HG02885 (cell line): ENCODE data around the gene GJB6.

ENCODE experiments used
- ATAC-seq: cut with Tn5 transposase; IDR thresholded peaks from one replicate; pipeline ENCODE4 v1.9.1; 2021; ENCODE audit warnings: mild to moderate bottlenecking; ENCODE audit not compliant: unreplicated experiment, poor library complexity

GJB6 gene

DNA sequence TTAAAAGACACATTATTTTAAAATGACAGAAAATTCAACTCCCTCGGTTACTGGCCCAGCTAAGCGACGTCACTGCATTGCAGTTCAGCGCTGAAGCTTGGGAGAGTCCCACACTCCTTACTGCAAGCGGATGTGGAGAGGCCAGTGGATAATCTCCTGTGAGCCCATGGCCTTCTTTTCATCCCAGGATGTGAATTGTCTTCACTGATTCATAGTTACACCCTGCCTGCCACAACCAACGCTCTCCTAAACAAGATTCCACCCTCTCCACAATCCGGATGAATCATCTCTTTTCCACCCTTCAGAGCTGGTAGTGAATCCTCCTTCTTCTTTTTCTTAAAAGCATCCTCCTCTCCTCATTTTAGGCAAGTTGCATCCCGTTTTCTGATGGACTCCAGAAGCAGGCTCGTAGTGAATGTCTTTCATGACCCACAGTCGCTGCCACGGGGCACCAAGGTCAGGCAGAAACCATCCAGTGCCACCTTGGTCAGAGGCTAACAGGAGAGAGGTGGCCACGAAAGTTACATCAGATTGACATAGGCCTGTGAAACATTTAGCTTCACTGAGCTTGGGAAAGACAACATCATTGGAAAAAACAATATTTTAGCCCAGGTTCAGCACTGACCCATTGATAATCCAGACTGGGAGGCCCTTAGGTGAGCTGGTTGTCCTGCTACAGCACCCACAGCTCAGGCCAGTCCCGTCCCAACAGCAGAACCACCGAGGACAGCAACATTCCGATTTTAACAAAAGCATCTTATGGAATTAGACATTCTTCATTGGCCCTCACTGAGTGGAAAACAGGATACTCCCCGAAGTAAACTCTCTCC is 41.4 kb downstream of the GJB6 start:
- no peak for ATAC-seq

DNA sequence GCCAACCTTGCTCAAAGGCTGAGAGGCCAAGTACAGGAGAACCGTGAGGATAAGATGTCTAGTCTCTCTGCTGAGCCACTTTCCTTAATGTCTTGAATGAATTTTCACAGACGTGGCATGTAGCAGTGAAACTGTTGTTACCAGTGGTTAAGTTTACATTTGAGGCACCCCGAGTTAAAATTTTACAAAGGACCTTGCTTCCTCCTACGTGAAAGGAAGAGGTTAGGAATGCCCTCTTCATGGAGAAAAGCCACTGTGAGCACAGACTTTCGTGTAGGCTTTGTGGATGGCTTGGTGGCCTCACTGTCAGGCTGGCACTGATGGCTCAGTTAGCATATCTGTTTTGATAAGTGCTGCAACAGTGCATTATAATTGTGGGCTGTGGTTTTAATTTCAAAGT is 42.0 kb downstream of the GJB6 start:
- ATAC-seq = no peak

GRCh38 chr13:20188667-20189553 is 43.2 kb downstream of the GJB6 start:
- no peak for ATAC-seq

GRCh38 chr13:20186771-20187170 is 45.3 kb downstream of the GJB6 start:
- ATAC-seq = no peak

- no peak for ATAC-seq
Measured at GRCh38 chr13:20185366-20186056, 46.6 kb downstream of the GJB6 start.

GRCh38 chr13:20182231-20182846 is 49.8 kb downstream of the GJB6 start:
- ATAC-seq = peak; percentile 78

DNA sequence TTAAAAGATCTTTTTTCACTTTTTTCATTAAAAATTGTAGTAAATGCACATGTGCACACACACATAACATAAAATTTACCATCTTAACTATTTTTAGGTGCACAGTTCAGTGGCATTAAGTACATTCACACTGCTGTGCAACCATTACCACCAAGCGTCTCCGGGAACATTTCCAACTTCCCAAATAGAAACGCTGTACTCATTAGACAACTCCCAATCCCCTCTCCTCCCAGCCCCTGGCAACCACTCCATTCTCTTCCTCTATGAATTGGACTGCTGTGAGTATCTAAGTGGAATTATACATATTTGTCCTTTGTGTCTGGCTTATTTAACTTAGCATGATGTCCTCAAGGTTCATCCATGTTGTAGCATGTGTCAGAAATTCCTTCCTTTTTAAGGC is 50.9 kb downstream of the GJB6 start:
- ATAC-seq = no peak

DNA sequence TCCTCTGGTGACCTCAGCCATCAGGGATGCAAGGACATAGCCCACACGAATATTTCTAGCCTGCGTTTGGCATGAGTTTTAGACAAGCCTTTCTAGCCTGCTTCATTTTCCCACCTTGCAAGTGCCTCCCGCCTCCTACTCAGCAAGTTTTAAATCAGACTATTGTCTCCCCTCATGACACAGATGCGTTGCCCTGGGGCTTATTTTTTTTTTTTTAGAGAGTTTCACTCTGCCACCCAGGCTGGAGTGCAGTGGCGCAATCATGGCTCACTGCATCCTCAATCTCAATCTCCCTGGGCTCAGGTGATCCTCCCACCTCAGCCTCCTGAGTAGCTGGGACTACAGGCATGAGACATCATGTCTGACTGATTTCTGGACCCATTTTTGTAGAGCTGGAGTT is 54.0 kb downstream of the GJB6 start:
- ATAC-seq = no peak

DNA sequence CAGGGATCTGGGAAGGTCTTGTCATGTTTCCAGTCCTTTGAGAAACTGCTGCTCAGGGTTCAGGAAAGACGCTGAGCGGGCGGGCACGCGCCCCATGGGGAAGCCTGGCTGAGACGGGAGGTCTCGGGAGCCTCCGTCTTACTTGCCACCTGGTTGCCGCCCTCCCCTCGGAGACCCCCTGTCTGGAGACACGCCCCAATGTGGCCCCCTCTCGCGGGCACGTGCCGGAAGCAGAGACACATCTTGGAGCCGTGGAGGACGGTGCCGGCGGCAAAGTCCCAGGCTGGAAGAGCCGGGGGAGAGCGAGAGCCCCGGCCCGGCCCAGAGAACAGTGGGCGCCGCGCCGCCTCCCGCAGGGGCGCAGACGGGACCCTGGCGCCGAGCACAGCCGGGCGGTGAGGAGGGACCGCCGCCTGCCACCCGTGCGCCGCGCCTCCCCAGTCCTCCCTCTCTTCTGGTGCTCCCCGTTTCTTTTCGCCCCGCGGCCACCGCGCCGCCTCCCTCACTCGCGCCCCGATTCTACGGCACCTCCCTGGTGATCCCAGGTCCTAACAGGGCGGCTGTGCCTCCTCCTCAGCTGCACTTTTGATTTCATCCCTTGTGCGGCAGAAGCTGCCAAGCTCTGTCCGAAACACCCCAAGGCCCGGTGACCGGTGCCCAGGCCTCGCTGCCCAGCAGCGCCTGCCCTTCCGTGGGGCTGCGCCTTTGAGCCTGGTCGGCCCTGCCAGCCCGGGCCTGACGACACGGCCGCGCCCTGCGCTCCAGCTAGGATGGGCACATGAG is 54.9 kb downstream of the GJB6 start:
- ATAC-seq = no peak

DNA sequence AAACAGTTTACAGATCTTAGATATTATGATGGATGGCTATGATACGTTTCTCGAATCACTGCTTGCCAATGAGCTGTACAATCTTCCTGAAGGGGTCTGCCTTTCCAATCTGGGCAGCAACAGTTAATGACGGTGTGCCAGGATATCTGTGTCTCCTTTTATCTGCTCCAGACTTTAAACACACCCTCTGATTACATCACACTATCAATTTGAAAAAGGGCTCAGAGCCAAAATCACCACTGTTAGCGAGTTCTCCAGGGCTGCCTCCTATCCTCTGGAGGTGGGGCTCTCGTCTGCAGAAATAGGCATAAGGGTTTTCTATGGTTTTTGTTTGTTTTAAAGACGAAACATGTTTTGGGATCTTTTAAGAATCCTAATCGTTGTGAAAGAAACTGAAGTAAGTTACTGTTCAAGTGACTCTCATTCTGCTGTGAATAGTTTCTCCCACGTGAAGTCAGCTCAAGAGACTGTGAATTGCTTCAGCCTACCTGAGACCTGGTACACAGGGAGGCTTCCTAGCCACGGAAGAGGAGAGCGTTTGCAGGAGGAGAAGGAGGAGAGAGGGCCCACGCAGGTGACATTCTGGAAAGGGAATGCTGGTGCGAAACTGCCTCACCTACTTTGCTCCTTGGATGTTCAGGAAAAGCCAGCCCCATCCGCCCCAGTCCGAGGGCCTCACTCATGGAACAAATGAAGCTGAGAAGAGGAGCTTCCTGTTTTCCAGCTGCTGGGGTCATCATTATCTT is 56.0 kb downstream of the GJB6 start:
- ATAC-seq = no peak

DNA sequence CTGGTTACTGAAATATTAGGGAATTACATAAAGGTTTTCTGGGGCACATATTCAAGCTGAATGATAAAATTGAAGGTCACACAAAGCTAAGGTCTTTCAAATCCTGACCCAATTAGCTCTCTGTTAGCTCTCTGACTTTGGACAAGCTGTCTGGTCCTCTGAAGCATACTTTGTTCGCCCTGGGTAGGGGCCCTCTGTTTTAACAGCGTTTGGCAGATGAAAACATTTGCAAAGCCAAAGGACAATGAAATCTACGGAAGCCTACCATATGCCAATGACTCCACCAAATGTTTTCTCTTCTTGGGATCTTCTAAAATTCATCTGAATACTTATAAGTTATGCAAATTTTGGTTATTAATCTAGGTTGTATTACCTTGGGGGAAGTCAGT is 56.7 kb downstream of the GJB6 start:
- ATAC-seq = no peak

DNA sequence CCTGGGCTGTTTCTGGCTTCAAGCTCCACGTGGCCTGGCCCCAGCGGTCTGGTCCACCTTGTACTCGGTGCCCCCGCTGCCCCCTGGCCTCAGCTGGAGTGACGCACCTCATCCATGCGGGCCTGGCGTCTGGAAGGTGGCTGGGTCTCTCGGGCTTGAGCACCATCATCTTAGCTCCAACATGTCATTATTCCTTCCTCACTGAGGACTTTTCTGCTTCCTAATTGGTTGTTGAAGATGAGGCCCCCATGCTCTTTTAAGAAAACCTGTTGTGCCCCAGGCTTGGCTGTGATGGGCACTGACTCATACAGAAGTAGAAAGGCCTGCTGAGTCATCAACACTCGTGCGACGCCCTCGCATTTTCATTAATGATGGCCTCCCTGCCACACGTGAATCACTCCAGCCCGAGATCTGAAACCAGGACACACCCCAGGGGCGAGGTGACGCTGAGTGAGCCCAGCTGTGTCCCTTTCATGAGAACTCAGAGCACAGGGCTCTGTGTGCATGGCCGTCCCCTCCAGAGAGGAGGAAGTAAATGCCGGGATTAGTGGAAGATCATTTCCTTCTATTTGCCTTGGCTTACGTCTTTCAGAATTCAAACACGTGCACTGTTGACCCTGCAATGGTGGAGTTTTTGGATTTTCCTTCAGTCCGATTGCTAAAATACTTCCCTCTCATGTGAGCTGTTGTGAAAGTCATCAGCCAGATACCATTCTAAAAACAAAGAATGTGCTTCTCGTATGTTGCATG is 57.3 kb downstream of the GJB6 start:
- ATAC-seq = peak; percentile 86

DNA sequence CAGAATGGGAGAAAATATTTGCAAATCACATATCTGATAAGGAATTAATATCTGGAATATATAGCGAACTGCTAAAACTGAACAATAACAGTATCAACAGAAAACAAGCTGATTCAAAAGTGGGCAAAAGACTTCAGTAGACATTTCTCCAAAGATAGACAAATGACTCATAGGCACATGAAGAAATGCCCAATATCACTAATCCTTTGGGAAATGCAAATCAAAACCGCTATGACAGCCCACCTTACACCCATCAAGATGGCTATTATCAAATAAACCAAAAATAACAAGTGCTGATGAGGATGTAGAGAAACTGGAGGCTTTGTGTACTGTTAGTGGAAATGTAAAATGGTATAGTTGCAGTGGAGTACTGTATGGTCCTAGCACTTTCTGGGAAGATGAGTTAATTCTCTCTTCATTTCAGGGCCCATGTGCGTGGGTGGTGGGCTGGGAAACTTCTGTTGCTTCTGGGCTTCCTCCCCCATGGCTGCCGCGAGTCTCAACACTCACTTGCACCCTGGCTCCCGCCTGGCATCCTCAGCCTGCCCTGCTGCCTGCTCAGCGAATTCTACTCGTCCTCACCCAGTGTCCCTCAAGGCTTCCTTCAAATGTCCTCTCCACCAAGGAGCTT is 58.9 kb downstream of the GJB6 start:
- ATAC-seq = no peak
